GM10248 (cell line): Measurements from ENCODE around the gene KANSL1.

Experiments used
- CTCF ChIA-PET: fragments of 300-600 bp; sonication (Branson Sonifier 250); formaldehyde crosslinking; extraction: SDS; loops from one replicate; lab custom pipeline; 2021; ENCODE audit warnings: antibody characterized with exemption; lab: Yijun Ruan, JAX
- POLR2A ChIA-PET: fragments of 350-650 bp; sonication (Branson Sonifier 250); formaldehyde crosslinking; extraction: SDS; loops from one replicate; lab custom pipeline; 2020; ENCODE audit warnings: antibody characterized with exemption; lab: Yijun Ruan, JAX
- DNase-seq: peaks from one replicate; pipeline ENCODE4 v3.0.0; 2012; ENCODE audit errors: extremely low spot score
- CTCF ChIP-seq: IDR thresholded peaks from 2 replicates; pipeline ENCODE4 v1.5.1; 2012; ENCODE audit warnings: mild to moderate bottlenecking, low read depth; ENCODE audit errors: extremely low read depth, missing control alignments, control extremely low read depth

Gene KANSL1

GRCh38 chr17:46044286-46044928, 148.8 kb downstream of the KANSL1 start:
- no peak for DNase-seq
- POLR2A ChIA-PET = no interaction called here
- peak; percentile 66 for TF ChIP-seq CTCF
- CTCF ChIA-PET = interaction anchor here (0.8 to 4.8 kb wide), 31 partner anchors 9 to 171 kb away, joined by 3 to 29 read pairs (median 6); partner anchors contain the start of gene KANSL1

- no peak for TF ChIP-seq CTCF
- ChIA-PET POLR2A (no interaction called here), CTCF (interaction anchor here (0.8 to 4.8 kb wide), 27 partner anchors 8 to 168 kb away, joined by 3 to 29 read pairs (median 6); partner anchors contain the start of gene KANSL1)
- DNase-seq = no peak
These were observed 149.6 kb downstream of the KANSL1 start for GRCh38 chr17:46043606-46044005.

GRCh38 chr17:46042925-46043324, 150.3 kb downstream of the KANSL1 start:
- DNase-seq = no peak

GRCh38 chr17:46042246-46042645, 151.0 kb downstream of the KANSL1 start:
- TF ChIP-seq CTCF = no peak
- POLR2A ChIA-PET = no interaction called here
- CTCF ChIA-PET = interaction anchor here (0.9 to 4.8 kb wide), 6 partner anchors 9 to 174 kb away, joined by 3 to 29 read pairs (median 4); partner anchors contain the start of gene KANSL1
- no peak for DNase-seq

More at GRCh38 chr17:46042925-46043324, 150.3 kb downstream of the KANSL1 start:
- no peak for TF ChIP-seq CTCF
- ChIA-PET CTCF (interaction anchor here (0.9 to 4.8 kb wide), 7 partner anchors 8 to 173 kb away, joined by 3 to 29 read pairs (median 4); partner anchors contain the start of gene KANSL1), POLR2A (no interaction called here)

GRCh38 chr17:46039592-46040186, 153.5 kb downstream of the KANSL1 start:
- ChIA-PET POLR2A (no interaction called here), CTCF (interaction anchor here (0.8 to 5.0 kb wide), 7 partner anchors 9 to 208 kb away, joined by 3 to 16 read pairs (median 3); no protein-coding TSS in a partner anchor)
- no peak for TF ChIP-seq CTCF
- DNase-seq = no peak

- CTCF ChIA-PET = interaction anchor here (0.8 to 5.0 kb wide), 10 partner anchors 8 to 207 kb away, joined by 3 to 16 read pairs (median 4); no protein-coding TSS in a partner anchor
- no peak for TF ChIP-seq CTCF
- no peak for DNase-seq
- POLR2A ChIA-PET = no interaction called here
These were observed 154.3 kb downstream of the KANSL1 start for GRCh38 chr17:46038937-46039336.
